Kidney (tissue), 14 donors: ENCODE measurements around the gene TXNDC12. TPM values are rescaled to one million over a fixed set of nuclear protein-coding genes. Genes with fewer than 3 reads are reported as not detected.

ENCODE experiments used
- DNase-seq, 5 donors: peaks; one replicate each; pipeline ENCODE4 v3.0.0-alpha.2; 2013 to 2020
- FAIRE-seq: peaks from 2 replicates; lab custom pipeline; 2012; peaks lifted over from hg19 to GRCh38; lab: Jason Lieb, UNC
- H3K27ac ChIP-seq, 2 donors: one replicate each; pipeline ENCODE4 v1.7.0; 2013; ENCODE audit warnings: low read depth in 2 of 2, low read length in 2 of 2, inconsistent platforms in 1 of 2
- H3K27me3 ChIP-seq: one replicate; pipeline ENCODE4 v1.7.1; 2013; ENCODE audit warnings: low read length, inconsistent platforms; ENCODE audit not compliant: control insufficient read depth, insufficient read depth
- H3K36me3 ChIP-seq, 3 donors: one replicate each; pipeline versions ENCODE4 v1.7.0 to v1.7.1; 2013; ENCODE audit warnings: low read length in 3 of 3, control low read depth in 1 of 3, inconsistent platforms in 1 of 3; ENCODE audit not compliant: insufficient read depth in 3 of 3, control insufficient read depth in 2 of 3
- H3K4me1 ChIP-seq, 3 donors: one replicate each; pipeline versions ENCODE4 v1.7.0 to v1.7.1; 2013; ENCODE audit warnings: low read length in 3 of 3, inconsistent platforms in 1 of 3, low read depth in 1 of 3; ENCODE audit not compliant: control insufficient read depth in 2 of 3, insufficient read depth in 2 of 3
- H3K4me3 ChIP-seq, 3 donors: one replicate each; pipeline versions ENCODE4 v1.7.0 to v1.8.1; 2013; ENCODE audit warnings: low read length in 3 of 3, control low read depth in 1 of 3, inconsistent platforms in 1 of 3
- H3K9ac ChIP-seq, 3 donors: one replicate each; pipeline versions ENCODE4 v1.7.0 to v1.7.1; 2013; ENCODE audit warnings: low read length in 3 of 3, control low read depth in 1 of 3, inconsistent platforms in 1 of 3
- H3K9me3 ChIP-seq, 3 donors: one replicate each; pipeline versions ENCODE4 v1.7.0 to v1.7.1; 2013; ENCODE audit warnings: low read length in 3 of 3, control low read depth in 1 of 3, inconsistent platforms in 1 of 3; ENCODE audit not compliant: control insufficient read depth in 2 of 3, insufficient read depth in 1 of 3
- intact Hi-C: fragments of 100-400 bp; cut with DNase I; formaldehyde crosslinking; loops from one replicate; pipeline ENCODE4 v1.11.1; 2022
- polyA plus RNA-seq: library from polyadenylated mRNA; stranded (reverse); fragments of 350-450 nt; fragmentation: Illumina TruSeq; extraction: RNeasy Lipid Tissue Mini Kit (QIAGEN cat#74804); gene quantifications from one replicate; pipeline ENCODE4 v1.2.3, GENCODE V29; 2014; ENCODE audit warnings: low read depth, low replicate concordance; ENCODE audit not compliant: insufficient read depth
- total RNA-seq: library from RNA; stranded (reverse); fragmentation: NEBNext Ultra II Directional; extraction: Animal tissue kit (Norgen Biotek cat#: 25700); gene quantifications from one replicate; pipeline ENCODE4 v1.2.1, GENCODE V29; 2021
- TF ChIP-seq, protein P1 (sequence below): IDR thresholded peaks from 3 replicates; pipeline ENCODE4 v1.5.1; 2012; ENCODE audit warnings: mild to moderate bottlenecking, moderate library complexity, borderline replicate concordance; ENCODE audit not compliant: insufficient read depth; ENCODE audit errors: extremely low read depth
- donor health status: control.
- donor health status: control.
- donor health status: control.
- donor health status: control.
- donor health status: control.
- donor health status: DM: yes; HTN: yes; CAD: no.
- donor health status: Normal renal cell carcinoma (clear cell type).

The TXNDC12 gene
- total and polyA plus RNA-seq, 2 donors from 2014 or later, result 40.5 to 46.0 TPM

DNA sequence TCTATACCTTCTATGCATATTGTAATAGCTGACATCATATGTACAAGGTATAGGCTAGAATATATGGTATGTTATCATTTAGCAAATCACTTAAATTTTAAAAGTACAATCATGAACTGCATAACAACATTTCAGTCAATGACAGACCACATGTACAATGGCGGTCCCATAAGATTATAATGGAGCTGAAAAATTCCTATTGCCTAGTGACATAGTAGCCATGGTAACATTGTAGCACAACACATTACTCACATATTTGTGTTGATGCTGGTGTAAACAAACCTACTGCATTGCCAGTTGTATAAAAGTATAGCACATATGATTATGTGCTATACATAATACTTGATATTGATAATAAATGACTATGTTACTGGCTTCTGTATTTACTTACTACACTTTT lies 73.4 kb downstream of the TXNDC12 start:
- no peak overlapping the region for H3K9ac ChIP-seq
- intact Hi-C loops, result no loop called here
- no peak for FAIRE-seq

GRCh38 chr1:51978099-51978498 lies 76.9 kb downstream of the TXNDC12 start:
- H3K36me3 ChIP-seq, result no peaks in the 10 kb centered on the region
- FAIRE-seq (no peak), DNase-seq (no peak)
- H3K27me3 ChIP-seq, result no peaks in the 10 kb centered on the region
- intact Hi-C loops, result no loop called here
- no peak overlapping the region for H3K9ac ChIP-seq
- no peaks in the 10 kb centered on the region for H3K9me3 ChIP-seq
- H3K4me3 ChIP-seq, result no peak overlapping the region
- TF ChIP-seq, protein P1, sequence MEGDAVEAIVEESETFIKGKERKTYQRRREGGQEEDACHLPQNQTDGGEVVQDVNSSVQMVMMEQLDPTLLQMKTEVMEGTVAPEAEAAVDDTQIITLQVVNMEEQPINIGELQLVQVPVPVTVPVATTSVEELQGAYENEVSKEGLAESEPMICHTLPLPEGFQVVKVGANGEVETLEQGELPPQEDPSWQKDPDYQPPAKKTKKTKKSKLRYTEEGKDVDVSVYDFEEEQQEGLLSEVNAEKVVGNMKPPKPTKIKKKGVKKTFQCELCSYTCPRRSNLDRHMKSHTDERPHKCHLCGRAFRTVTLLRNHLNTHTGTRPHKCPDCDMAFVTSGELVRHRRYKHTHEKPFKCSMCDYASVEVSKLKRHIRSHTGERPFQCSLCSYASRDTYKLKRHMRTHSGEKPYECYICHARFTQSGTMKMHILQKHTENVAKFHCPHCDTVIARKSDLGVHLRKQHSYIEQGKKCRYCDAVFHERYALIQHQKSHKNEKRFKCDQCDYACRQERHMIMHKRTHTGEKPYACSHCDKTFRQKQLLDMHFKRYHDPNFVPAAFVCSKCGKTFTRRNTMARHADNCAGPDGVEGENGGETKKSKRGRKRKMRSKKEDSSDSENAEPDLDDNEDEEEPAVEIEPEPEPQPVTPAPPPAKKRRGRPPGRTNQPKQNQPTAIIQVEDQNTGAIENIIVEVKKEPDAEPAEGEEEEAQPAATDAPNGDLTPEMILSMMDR, result no peak
- H3K4me1 ChIP-seq, result no peaks in the 10 kb centered on the region
- H3K27ac ChIP-seq, result no peak overlapping the region

More for the DNA sequence above, 73.4 kb downstream of the TXNDC12 start:
- Histone ChIP-seq H3K36me3 (no peaks in the 10 kb centered on the region), H3K27ac (no peak overlapping the region), H3K4me1 (no peaks in the 10 kb centered on the region), H3K27me3 (no peaks in the 10 kb centered on the region), H3K4me3 (no peak overlapping the region), H3K9me3 (no peaks in the 10 kb centered on the region)
- TF ChIP-seq, protein P1, result no peak
- DNase-seq, result no peak

- H3K9ac ChIP-seq, result no peak overlapping the region
- no peaks in the 10 kb centered on the region for H3K9me3 ChIP-seq
- no peak overlapping the region for H3K27ac ChIP-seq
- no peaks in the 10 kb centered on the region for H3K4me1 ChIP-seq
- no peaks in the 10 kb centered on the region for H3K27me3 ChIP-seq
- FAIRE-seq, result no peak
- TF ChIP-seq, protein P1, result no peak
- intact Hi-C loops, result no loop called here
- DNase-seq, result no peak
- H3K36me3 ChIP-seq, result no peaks in the 10 kb centered on the region
- no peak overlapping the region for H3K4me3 ChIP-seq
Measured at GRCh38 chr1:51976846-51977602, 78.0 kb downstream of the TXNDC12 start.
